ENCODE measurements around the gene ELMO3.

ELMO3 gene

DNA sequence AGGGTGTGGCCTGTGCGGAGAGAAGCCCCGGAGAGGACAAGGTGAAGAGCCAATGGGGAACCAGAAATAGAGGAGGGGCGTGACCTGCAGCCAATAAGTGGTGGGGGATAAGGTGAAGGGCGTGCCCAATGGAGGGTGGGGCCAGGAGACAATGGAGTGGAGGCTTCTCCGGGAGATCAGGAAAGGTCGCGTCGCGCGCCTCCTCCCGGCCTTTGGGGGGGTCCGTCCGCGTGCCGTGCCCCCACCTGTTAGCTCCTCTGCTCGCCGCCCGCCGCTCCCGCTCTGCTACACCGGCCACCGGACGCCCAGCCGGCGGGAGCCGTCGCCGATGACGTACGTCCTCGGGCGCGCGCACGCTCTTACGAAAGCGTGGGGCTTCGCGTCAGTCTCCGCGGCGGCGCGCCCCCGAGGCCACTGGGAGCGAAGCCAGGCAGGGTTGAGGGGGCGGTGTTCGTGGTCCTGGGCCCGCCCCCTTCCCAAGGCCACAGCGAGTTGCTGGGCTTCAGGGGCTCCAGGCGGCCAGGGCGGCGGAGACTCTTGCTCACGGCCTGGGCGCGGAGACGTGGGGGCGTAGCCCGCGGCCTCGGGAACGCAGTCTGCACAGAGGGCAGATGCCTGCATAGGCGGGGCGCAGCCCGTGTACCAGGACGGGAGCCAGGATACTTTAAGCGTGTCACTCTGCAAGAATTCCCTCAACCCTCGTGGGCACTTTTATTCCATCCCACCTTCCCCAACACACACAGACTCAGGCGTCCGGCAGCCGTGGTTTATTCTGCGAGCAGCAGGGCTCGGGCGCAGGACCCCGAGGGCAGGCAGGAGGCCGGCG lies 15.1 kb upstream of the ELMO3 start, which contains the start of gene MATCAP1:
TSS of gene MATCAP1 (minus strand) at position 337 of the 826 bp plus-strand sequence. CDS start 3,353 bp downstream, outside the sequence.
- peak; percentile 89 for DNase-seq

DNA sequence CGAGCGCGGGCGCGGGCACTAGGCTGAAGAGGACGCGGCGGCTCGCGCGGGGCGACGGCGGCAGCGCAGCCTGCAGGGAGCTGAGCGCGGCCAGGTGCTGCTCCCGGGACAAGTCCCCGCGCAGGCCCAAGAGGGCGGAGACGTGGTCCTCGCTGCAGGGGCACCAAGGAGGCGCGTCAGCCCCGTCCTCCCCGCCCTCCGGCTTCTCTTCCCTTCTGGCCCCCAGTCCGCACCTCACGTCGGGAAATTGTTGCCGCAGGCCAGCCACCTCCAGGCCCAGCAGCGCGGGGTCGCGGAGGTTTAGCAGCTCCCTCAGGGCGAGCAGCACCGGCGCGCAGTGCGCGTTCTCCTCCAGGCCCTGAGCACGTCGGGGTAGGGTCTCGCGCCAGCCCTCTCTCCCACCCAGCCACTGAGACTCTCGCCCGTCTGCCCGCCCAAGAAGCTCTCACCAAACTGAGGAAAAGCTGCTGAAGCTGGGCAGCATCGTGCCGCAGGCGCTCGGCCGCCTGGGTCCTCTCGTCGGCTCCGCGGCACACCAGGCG lies 14.4 kb upstream of the ELMO3 start:
- DNase-seq = no peak

DNA sequence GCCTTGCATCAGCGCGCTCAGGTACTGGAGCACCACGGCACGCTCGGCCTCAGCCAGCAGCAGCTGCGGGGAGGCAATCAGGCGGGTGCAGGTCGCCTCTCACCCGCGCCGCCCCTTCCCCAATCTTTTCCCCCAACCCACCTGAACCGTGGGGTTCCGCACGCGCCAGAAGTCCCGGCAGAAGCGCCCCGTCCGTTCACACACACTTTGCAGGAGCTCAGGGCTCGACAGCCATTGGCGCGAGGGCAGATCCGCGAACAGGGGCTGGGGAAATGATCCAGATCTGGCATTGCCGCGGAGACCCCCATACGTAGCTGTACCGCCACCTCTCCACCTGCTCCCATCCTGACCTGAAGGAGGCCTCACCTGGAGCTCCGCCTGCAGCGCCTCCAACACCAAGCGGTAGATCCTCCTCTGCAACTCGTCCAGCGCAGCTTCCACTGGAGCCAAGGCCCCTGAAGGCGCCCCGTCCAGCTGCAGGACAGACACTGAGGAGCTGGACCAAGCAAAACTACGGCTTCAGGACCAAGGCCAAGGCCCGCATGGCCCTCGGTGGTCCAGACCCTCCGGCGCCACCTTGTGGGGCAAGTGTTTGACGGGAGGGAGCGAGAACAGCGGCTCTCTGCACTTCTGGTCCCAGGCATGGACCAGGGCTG lies 13.8 kb upstream of the ELMO3 start:
- peak; percentile 82 for DNase-seq

DNA sequence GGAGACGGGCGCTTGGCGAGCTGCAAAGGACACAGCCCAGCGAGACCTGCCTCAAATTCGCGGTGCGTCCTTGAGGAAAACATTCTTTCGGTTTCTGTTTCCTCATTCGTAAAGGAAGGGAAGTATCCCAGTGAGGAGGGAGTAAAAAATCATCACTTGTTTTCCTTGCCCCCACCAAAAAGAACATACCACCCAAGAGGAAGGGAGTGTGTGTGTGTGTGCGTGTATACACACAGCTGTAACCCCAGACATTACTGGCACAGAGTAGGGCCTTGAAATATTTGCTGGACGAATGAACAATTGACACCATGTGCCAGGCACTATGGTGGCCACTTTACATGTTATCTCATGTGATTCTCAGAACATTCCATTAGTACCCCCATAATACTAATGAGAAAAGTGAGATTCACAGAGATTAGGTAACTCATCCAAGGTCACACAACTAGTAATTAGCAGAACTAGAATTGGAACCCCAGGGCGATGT lies 13.2 kb upstream of the ELMO3 start:
- DNase-seq = no peak

GRCh38 chr16:67186550-67186950 lies 12.4 kb upstream of the ELMO3 start:
- DNase-seq = no peak

GRCh38 chr16:67187175-67187890 lies 11.6 kb upstream of the ELMO3 start:
- DNase-seq = no peak

DNA sequence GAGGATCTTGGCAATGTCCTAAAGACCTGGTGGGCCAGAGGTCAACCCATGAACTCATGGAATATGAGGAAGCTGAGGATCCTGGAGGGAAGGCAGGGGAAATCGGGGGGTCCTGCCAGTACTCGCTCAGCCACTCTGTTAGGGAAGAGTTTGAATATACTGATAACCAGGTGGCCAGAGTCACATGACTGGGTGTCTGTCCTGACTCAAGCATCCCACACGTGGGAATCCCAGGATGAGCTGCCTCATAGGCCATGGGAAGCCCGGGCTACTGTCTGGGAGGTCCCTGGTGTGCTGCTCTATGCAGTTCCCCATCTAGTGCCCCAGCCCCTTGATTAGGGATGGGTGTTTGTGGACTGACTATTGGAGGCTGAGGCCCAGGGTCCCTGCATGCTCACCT lies 10.6 kb upstream of the ELMO3 start:
- no peak for DNase-seq

DNA sequence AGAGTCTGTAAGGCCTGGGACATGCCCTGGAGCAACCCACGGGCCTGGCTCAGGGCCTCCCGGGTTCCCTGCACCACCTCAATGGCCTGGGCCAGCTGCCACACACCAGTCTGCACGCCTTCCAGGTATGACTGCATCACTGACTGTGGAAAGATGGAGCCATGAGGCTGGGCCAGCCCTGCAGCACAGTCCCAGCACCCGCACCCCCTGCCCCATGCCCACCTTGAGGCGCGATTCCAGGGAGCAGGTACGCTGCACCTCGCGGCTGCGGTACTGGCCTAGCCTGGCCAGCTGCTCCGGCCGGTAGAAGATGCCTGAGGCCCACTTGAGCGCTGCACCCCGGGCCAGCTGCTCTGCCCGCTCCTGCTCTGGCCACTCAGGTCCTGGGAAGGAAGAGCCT lies 10.1 kb upstream of the ELMO3 start:
- no peak for DNase-seq

- no peak for DNase-seq
Measured at GRCh38 chr16:67190041-67190440, 8.9 kb upstream of the ELMO3 start, which contains the start of gene EXOC3L1. TSS of gene EXOC3L1 (minus strand) at chr16:67190136. CDS start at chr16:67189676, 460 bp downstream.

DNA sequence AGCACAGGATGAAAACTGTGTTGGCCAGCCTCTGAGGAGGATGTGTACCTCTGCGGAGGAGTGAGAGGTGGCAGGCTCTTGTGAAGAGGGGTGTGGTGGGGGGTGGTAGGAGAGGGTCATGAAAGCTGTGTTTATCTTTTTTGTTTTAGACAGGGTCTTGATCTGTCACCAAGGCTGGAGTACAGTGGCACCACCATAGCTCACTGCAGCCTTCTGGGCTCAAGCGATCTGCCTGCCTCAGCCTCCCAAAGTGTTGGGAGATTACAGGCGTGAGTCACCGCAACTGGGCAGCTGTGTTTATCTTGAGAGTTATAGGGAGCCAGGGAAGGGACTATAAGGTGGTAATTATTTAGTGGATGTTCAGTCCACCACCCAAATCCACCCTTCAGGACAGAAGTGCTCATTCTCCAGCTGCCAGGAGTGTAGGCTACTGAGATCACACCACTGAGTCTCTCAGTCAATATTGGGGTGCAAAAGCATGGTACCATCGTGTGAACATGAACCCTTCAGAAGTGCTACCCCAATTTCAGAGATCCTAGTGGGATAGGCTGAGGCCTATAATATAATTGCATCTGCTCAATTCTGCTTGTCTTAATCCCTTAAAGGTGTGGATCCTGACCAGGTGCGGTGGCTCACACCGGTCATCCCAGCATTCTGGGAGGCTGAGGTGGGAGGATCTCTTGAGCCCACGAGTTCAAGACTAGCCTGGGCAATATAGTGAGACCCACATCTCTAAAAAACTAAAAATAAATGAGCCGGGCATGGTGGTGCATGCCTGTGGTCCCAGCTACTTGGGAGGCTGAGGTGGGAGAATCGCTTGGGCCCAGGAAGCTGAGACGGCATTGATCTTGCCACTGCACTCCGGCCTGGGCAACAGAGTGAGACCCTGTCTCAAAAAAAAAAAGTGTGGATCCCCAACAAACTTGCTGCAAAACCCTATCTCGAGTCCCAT lies 8.2 kb upstream of the ELMO3 start:
- DNase-seq = no peak

- DNase-seq = no peak
Measured at GRCh38 chr16:67191411-67191994, 7.4 kb upstream of the ELMO3 start.

- peak; percentile 80 for DNase-seq
Measured at GRCh38 chr16:67191995-67192681, 6.8 kb upstream of the ELMO3 start, which contains the start of gene E2F4. TSS of gene E2F4 (plus strand) at chr16:67192155. CDS start at chr16:67192228, 73 bp downstream.

GRCh38 chr16:67192781-67193361 lies 6.1 kb upstream of the ELMO3 start:
- no peak for DNase-seq

GRCh38 chr16:67193536-67193935 lies 5.4 kb upstream of the ELMO3 start:
- no peak for DNase-seq

DNA sequence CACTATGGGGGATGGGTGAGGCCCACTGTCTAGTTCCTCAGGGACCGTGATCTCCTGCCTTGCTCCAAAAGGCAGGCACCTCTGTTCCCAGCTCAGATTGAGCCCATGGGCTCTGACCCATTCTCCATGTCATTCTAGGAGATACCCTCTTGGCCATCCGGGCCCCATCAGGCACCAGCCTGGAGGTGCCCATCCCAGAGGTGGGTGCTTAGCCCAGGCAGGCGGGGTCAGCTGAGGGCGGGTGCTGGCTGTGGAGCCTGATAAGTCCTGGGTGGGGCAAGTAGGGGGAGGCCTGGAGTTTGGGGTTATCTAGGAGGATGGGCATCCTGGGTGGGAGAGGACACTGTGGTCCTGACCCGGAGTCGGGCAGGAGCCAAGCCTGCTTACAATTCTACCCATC lies 4.7 kb upstream of the ELMO3 start:
- DNase-seq = no peak

- DNase-seq = no peak
Measured at GRCh38 chr16:67195676-67196075, 3.3 kb upstream of the ELMO3 start.

DNA sequence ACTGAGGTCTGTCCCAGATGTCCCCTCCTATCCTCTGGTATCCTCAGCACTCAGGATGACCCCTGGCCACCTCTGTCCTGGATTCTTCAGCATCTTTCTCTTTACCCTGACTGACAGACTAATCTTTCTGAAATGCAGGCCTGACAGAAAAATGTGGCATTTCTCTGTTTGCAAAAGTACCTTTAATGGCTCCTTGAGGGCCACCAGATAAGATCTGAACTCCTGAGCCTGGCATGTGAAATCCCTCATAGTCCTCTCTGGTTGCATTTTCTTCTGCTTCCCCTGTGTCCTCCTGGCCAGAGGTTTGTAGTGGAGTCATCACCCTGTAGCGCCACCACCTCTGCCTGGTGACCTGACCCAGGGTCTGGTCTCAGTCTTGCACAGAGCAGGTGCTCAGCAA lies 2.0 kb upstream of the ELMO3 start:
- DNase-seq = no peak

GRCh38 chr16:67197704-67198103 lies 1.2 kb upstream of the ELMO3 start:
- no peak for DNase-seq

GRCh38 chr16:67198238-67198734 lies 645 bp upstream of the ELMO3 start:
- DNase-seq = no peak

DNA sequence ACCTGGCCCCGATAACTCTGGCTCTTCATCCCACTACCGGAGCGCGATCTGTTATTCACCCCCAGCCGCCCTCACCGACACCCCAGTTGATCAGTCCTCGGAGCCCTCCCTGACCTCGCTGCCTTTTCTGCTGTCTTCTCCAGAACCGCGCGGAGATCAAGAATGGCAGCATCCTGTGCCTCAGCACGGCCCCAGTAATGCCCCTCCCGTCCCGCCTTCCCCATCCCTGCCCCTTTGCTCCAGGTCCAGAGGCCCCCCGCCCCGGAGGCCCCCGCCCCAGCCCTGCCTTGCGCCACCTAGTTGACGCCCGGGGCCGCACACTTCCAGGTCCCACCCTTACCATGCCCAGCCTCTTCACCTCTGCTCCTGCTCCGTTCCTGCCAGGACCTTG lies 872 bp downstream of the ELMO3 start:
- no peak for DNase-seq

Data from effector CD4-positive, alpha-beta T cell (primary cell).